Lower leg skin (tissue), 4 donors: Measurements from ENCODE around the gene SCUBE1. TPM values are rescaled to one million over a fixed set of nuclear protein-coding genes. Genes with fewer than 3 reads are reported as not detected.
A peak's percentile ranks its signal among the peaks of the same experiment; 100 is the strongest.

Experiments
- DNase-seq, 2 donors: peaks; one replicate each; pipeline ENCODE4 v3.0.0-alpha.2; 2019; ENCODE audit warnings: low spot score in 2 of 2
- H3K4me3 ChIP-seq: fragments of 200-600 bp; sonication (generic); 2 replicates; pipeline ENCODE4 v1.5.1; 2017; ENCODE audit warnings: mild to moderate bottlenecking, low read depth; ENCODE audit not compliant: poor library complexity, severe bottlenecking
- CTCF ChIP-seq, 3 donors: fragments of 450-650 bp; IDR thresholded peaks; one replicate each; pipeline ENCODE4 v1.5.1; 2016; ENCODE audit warnings: antibody characterized with exemption in 3 of 3, mild to moderate bottlenecking in 3 of 3, moderate library complexity in 2 of 3
- POLR2A ChIP-seq, 2 donors: fragments of 450-650 bp; IDR thresholded peaks; one replicate each; pipeline ENCODE4 v1.6.1; 2016 to 2017; ENCODE audit warnings: antibody characterized with exemption in 2 of 2, mild to moderate bottlenecking in 1 of 2, moderate library complexity in 1 of 2
- WGBS, 2 donors: methylation state at CpG; one replicate each; pipeline ENCODE4 v1.1.5; 2018; 5-methylcytosine and 5-hydroxymethylcytosine counted together
- intact Hi-C: fragments of 100-400 bp; cut with DNase I; formaldehyde crosslinking; loops from one replicate; pipeline ENCODE4 v1.15.0; 2023; ENCODE audit warnings: low total_unique reads
- total RNA-seq, 4 donors: library from RNA; depleted of rRNA; stranded (reverse); fragments of >200 nt; gene quantifications; one replicate each; pipeline ENCODE4 v1.1.0, GENCODE V29; 2016

The SCUBE1 gene
- total RNA-seq, 4 donors from 2014 or later = 0.20 to 1.1 (median 0.28) TPM

- TF ChIP-seq CTCF (IDR thresholded peaks at IDR 0.05) = no peak
- no peak for TF ChIP-seq POLR2A (IDR thresholded peaks at IDR 0.05)
- peak; percentile 51 to 90 for DNase-seq
- no peak overlapping the region for H3K4me3 ChIP-seq
- 11 to 16% methylated on average over 27 of the region's 27 CpGs for WGBS, 2 donors
- intact Hi-C loops = no loop called here
Observed at GRCh38 chr22:43263645-43264514, 79.3 kb downstream of the SCUBE1 start.

- TF ChIP-seq POLR2A (IDR thresholded peaks at IDR 0.05) (no peak), CTCF (IDR thresholded peaks at IDR 0.05) (no peak)
- intact Hi-C loops = no loop called here
- no peak overlapping the region for H3K4me3 ChIP-seq
- 55 to 71% methylated on average over 18 to 19 of the region's 19 CpGs for WGBS, 2 donors
- no peak for DNase-seq
Observed at GRCh38 chr22:43262990-43263644, 80.1 kb downstream of the SCUBE1 start.

- intact Hi-C loops = no loop called here
- no peak overlapping the region for H3K4me3 ChIP-seq
- WGBS, 2 donors = 78 to 91% methylated on average over 11 to 17 of the region's 17 CpGs
- TF ChIP-seq POLR2A (IDR thresholded peaks at IDR 0.05) (no peak), CTCF (IDR thresholded peaks at IDR 0.05) (no peak)
- no peak for DNase-seq
Observed at GRCh38 chr22:43260331-43261231, 82.6 kb downstream of the SCUBE1 start.

GRCh38 chr22:43257961-43258360 lies 85.2 kb downstream of the SCUBE1 start:
- no peak overlapping the region for H3K4me3 ChIP-seq
- intact Hi-C loops = no loop called here
- no peak for DNase-seq
- WGBS, 2 donors = 71 to 80% methylated on average over 16 to 18 of the region's 20 CpGs
- TF ChIP-seq POLR2A (IDR thresholded peaks at IDR 0.05) = no peak
- no peak for TF ChIP-seq CTCF (IDR thresholded peaks at IDR 0.05)

- H3K4me3 ChIP-seq = no peak overlapping the region
- 46 to 56% methylated on average over 10 of the region's 10 CpGs for WGBS, 2 donors
- intact Hi-C loops = no loop called here
- DNase-seq = no peak
- TF ChIP-seq CTCF (IDR thresholded peaks at IDR 0.05) (no peak), POLR2A (IDR thresholded peaks at IDR 0.05) (no peak)
Observed at GRCh38 chr22:43257549-43257948, 85.6 kb downstream of the SCUBE1 start.
